Brain microvascular endothelial cell (primary cell): Measurements from ENCODE around the gene MAP1B.

Source experiments
- DNase-seq: peaks from one replicate; pipeline ENCODE4 v3.0.0-alpha.2; 2020
- H3K27ac ChIP-seq: fragments of 250-450 bp; sonication (Bioruptor Pico); 2 replicates; pipeline ENCODE4 v1.5.1; 2020; ENCODE audit warnings: mild to moderate bottlenecking, moderate library complexity
- H3K27me3 ChIP-seq: fragments of 250-450 bp; sonication (Bioruptor Pico); replicated peaks from 2 replicates; pipeline ENCODE4 v1.5.1; 2020; ENCODE audit warnings: mild to moderate bottlenecking
- H3K36me3 ChIP-seq: fragments of 250-450 bp; sonication (Bioruptor Pico); replicated peaks from 2 replicates; pipeline ENCODE4 v1.5.1; 2020; ENCODE audit warnings: mild to moderate bottlenecking
- H3K4me3 ChIP-seq: 2 replicates; pipeline ENCODE4 v1.5.1; 2011; ENCODE audit warnings: low read depth, mild to moderate bottlenecking, control low read depth, low read length, moderate library complexity
- in situ Hi-C: cut with HindIII; loops from 2 replicates; pipeline ENCODE4 v1.10.0; 2017; ENCODE audit warnings: low sequenced_read_pairs, low pct_ligation_motif_present
- TF ChIP-seq, protein P1 (sequence below): IDR thresholded peaks from 2 replicates; pipeline ENCODE4 v1.5.1; 2011; ENCODE audit warnings: low read depth, mild to moderate bottlenecking, moderate library complexity, low read length, control low read depth, inconsistent platforms; ENCODE audit errors: missing control alignments

MAP1B gene

DNA sequence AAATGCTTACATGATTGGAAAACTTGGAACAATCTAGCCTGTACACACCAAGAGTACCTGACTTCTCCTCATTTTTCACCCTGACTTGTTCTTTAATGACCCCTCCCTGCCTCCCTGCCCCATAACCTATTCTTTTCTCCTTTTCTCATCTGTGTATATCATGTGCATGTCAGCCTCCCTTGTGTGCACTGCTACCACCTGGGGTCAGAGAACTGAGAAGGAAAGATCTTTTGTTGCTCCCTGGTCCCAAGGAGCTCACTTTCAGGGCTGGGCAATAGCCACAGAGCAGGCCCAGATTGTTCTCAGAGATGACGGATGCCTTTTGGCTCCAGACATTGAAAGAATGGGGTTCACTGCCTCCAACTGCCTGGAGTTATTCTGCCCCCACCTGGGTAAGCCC is 5.1 kb downstream of the MAP1B start:
- H3K27me3 ChIP-seq: no peaks in the 10 kb centered on the region
- TF ChIP-seq, protein P1, sequence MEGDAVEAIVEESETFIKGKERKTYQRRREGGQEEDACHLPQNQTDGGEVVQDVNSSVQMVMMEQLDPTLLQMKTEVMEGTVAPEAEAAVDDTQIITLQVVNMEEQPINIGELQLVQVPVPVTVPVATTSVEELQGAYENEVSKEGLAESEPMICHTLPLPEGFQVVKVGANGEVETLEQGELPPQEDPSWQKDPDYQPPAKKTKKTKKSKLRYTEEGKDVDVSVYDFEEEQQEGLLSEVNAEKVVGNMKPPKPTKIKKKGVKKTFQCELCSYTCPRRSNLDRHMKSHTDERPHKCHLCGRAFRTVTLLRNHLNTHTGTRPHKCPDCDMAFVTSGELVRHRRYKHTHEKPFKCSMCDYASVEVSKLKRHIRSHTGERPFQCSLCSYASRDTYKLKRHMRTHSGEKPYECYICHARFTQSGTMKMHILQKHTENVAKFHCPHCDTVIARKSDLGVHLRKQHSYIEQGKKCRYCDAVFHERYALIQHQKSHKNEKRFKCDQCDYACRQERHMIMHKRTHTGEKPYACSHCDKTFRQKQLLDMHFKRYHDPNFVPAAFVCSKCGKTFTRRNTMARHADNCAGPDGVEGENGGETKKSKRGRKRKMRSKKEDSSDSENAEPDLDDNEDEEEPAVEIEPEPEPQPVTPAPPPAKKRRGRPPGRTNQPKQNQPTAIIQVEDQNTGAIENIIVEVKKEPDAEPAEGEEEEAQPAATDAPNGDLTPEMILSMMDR: no peak
- H3K27ac ChIP-seq: no peak overlapping the region
- no peak for DNase-seq
- in situ Hi-C loops: no loop called here
- peaks cover 27% of the 10 kb centered on the region for H3K36me3 ChIP-seq
- H3K4me3 ChIP-seq: no peak overlapping the region

DNA sequence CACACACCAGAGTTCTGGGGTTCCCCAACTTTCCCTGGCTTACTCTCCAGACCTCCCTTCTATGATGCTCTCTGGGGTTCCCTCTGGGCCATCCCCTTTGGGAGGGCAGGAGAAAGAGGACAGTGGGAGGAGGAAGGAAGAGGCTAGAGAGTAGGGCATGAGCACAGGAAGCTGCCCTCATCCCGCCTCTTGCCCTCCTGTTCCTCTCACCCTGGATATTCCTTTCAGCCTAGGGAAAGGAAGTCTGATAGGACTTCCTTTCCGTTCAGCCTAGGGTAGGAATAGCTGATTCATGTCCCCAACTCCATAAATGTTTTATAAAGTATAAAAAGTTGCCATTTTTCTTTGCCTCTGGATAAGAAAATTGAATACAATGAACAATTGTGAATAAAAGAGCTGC is 7.4 kb downstream of the MAP1B start:
- TF ChIP-seq, protein P1: no peak
- no peak overlapping the region for H3K4me3 ChIP-seq
- peaks cover 45% of the 10 kb centered on the region for H3K36me3 ChIP-seq
- no peaks in the 10 kb centered on the region for H3K27me3 ChIP-seq
- no peak for DNase-seq
- in situ Hi-C loops: no loop called here
- no peak overlapping the region for H3K27ac ChIP-seq

DNA sequence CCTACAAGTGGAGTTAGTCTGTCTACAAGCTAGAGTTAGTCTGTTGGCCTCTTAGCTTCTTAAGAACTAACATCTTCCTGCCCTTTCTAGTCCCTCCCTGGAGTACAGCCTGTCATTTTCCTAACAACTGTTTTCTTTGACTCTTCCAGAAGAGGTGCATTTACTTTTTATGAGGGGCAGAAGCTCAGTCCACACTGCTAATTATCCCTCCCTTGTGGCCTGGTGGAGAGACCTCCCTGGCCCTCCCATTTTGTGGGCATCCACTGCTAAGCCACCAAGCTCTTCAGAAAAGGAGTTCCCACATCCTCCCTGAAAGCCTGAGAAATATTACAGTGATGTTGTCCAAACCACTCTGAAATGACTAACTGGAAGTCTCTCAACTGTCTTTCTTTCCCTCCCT is 8.0 kb downstream of the MAP1B start:
- Histone ChIP-seq H3K27ac (no peak overlapping the region), H3K36me3 (peaks cover 51% of the 10 kb centered on the region), H3K4me3 (no peak overlapping the region), H3K27me3 (no peaks in the 10 kb centered on the region)
- in situ Hi-C loops: no loop called here
- no peak for DNase-seq
- TF ChIP-seq, protein P1: no peak

DNA sequence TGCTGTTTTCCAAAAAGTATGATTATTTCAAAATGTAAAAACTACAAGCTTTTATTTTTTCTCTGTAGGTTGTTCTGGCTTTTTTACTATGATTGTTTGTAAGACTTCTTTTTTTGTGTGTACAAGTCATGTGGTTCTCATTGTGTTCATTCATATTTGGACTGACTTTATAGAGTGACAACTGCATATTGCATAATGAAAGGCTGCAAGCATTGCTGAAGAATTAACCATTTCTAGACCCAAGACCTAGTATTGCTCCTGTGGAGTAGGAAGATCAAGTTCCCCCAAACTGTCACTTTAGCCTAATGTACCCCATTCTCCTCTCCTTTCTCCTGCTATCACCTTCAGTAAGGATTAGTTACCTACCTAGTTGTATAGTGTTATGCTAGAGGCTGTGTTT is 10.0 kb downstream of the MAP1B start:
- Histone ChIP-seq H3K27me3 (no peaks in the 10 kb centered on the region), H3K36me3 (peaks cover 67% of the 10 kb centered on the region), H3K4me3 (no peak overlapping the region), H3K27ac (no peak overlapping the region)
- TF ChIP-seq, protein P1: no peak
- in situ Hi-C loops: no loop called here
- no peak for DNase-seq

DNA sequence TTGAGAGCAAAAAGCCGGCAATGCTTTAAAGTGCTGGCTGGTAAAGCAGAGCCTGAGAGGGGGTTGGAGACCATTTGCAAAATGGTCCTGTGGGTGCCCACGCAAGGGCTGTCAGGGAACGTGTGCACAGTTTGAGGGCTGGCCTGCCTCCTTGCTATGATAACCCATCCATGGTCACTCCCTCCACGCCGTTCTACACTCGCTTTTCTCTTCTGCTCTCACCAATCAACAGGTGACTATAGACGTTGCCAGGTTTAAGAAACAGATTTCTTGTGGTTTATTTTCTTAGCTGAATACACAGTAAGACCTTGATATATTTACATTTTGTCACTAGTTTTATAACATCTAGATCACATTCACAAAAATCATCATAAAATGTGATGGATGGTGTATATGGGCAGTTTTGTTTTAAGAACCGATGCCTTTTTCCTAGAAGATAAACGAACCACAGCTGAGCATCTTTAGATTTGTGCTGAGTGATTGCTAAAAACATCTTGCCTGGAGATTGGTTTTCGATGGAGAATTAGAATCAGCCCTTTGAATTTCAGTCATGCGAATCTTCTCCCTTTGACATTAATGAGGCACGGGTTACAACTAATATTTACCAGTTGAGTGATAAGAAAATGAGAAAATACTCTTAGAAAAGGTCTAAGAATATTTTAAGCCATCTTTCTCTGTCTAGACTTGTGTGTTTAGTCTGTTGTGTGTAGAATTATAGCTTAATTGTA is 13.9 kb downstream of the MAP1B start:
- peaks cover 72% of the 10 kb centered on the region for H3K36me3 ChIP-seq
- no peak overlapping the region for H3K27ac ChIP-seq
- DNase-seq: no peak
- no peak overlapping the region for H3K4me3 ChIP-seq
- in situ Hi-C loops: no loop called here
- TF ChIP-seq, protein P1: no peak
- no peaks in the 10 kb centered on the region for H3K27me3 ChIP-seq
